Fibroblast of the aortic adventitia (primary cell): ENCODE measurements around the gene GSK3B. TPM values are rescaled to one million over a fixed set of nuclear protein-coding genes. Genes with fewer than 3 reads are reported as not detected.
"Not testable (repeated sequence)": the region's sequence is repeated elsewhere in the genome, so short reads cannot be mapped to it uniquely, and the experiment has no call there.

Experiments
- DNase-seq: peaks from one replicate; pipeline ENCODE4 v3.0.0-alpha.2; 2010; ENCODE audit warnings: low read depth
- H3K4me3 ChIP-seq: 2 replicates; pipeline ENCODE4 v1.5.1; 2011; ENCODE audit warnings: low read depth, mild to moderate bottlenecking, control low read depth, low read length, moderate library complexity
- CTCF ChIP-seq: IDR thresholded peaks from 2 replicates; pipeline ENCODE4 v1.5.1; 2011; ENCODE audit warnings: mild to moderate bottlenecking, low read length, control low read depth, inconsistent platforms; ENCODE audit not compliant: insufficient read depth
- total RNA-seq: library from RNA; depleted of rRNA; stranded (reverse); fragments of >200 nt; gene quantifications from 2 replicates; pipeline ENCODE4 v1.2.3, GENCODE V29; 2012; ENCODE audit warnings: low replicate concordance

The GSK3B gene
- total RNA-seq, 1 donor, result 74.1 TPM

GRCh38 chr3:120066634-120067033 is 27.6 kb downstream of the GSK3B start:
- no peak for DNase-seq
- H3K4me3 ChIP-seq, result no peak overlapping the region
- no peak for TF ChIP-seq CTCF

GRCh38 chr3:120064641-120065040 is 29.6 kb downstream of the GSK3B start:
- H3K4me3 ChIP-seq, result no peak overlapping the region
- no peak for DNase-seq
- no peak for TF ChIP-seq CTCF

GRCh38 chr3:120062474-120062873 is 31.8 kb downstream of the GSK3B start:
- DNase-seq, result no peak
- H3K4me3 ChIP-seq, result no peak overlapping the region
- no peak for TF ChIP-seq CTCF

- no peak for DNase-seq
- no peak for TF ChIP-seq CTCF
- no peak overlapping the region for H3K4me3 ChIP-seq
Measured at GRCh38 chr3:120059081-120059864, 35.0 kb downstream of the GSK3B start.

- no peak for TF ChIP-seq CTCF
- H3K4me3 ChIP-seq, result no peak overlapping the region
- DNase-seq, result no peak
Measured at GRCh38 chr3:120057626-120058025, 36.6 kb downstream of the GSK3B start.

GRCh38 chr3:120057029-120057428 is 37.2 kb downstream of the GSK3B start:
- H3K4me3 ChIP-seq, result no peak overlapping the region
- TF ChIP-seq CTCF, result no peak
- DNase-seq, result no peak

GRCh38 chr3:120053647-120054046 is 40.6 kb downstream of the GSK3B start:
- DNase-seq, H3K4me3 ChIP-seq: not testable (repeated sequence)
